WI38 (cell line): ENCODE measurements around the gene GRID2.
"Not testable (repeated sequence)": the region's sequence is repeated elsewhere in the genome, so short reads cannot be mapped to it uniquely, and the experiment has no call there.

Experiments used
- H3K4me3 ChIP-seq: 2 replicates; pipeline ENCODE4 v1.5.1; 2011; ENCODE audit warnings: low read depth, mild to moderate bottlenecking, control low read depth, low read length
- CTCF ChIP-seq: IDR thresholded peaks from 2 replicates; pipeline ENCODE4 v1.5.1; 2012; ENCODE audit warnings: low read depth, mild to moderate bottlenecking, control low read depth, low read length

GRID2 gene

GRCh38 chr4:92433272-92433758 is 129.5 kb downstream of the GRID2 start:
- no peak for TF ChIP-seq CTCF
- no peak overlapping the region for H3K4me3 ChIP-seq

DNA sequence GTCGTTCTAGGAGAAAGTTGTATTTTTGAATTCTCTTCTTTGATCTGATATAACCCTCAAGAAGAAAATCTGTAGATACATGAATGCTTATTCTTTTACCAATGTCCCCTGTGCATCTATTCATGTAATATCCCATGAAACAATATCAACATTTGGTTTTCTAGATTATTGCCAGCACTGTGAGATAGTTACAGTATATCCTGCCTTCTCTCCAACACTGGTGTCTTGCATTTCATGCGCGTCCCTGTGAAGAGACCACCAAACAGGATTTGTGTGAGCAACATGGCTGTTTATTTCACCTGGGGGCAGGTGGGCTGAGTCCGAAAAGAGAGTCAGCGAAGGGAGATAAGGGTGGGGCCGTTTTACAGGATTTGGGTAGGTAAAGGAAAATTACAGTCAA is 135.0 kb downstream of the GRID2 start:
- not testable (repeated sequence) for H3K4me3 ChIP-seq

DNA sequence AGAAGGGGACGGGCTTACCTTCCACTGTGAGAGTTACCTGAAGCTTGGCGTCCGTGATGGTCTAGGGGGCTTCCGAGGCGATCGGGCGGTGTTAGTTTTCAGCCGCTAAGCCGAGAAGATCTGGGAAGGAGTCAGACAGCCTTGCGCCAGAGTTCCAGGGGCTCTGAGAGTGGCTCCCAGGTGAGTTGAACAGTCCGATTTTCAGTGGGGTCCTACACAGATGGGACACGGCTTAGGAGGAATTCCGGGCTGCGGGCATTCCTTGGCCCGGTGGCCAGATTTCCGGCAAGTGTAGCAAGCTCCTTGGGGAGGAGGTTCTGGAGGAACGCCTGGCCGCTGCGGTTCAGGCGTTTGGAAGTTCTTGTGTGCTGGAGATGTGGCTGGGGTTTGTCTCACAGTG is 138.4 kb downstream of the GRID2 start:
- not testable (repeated sequence) for H3K4me3 ChIP-seq

DNA sequence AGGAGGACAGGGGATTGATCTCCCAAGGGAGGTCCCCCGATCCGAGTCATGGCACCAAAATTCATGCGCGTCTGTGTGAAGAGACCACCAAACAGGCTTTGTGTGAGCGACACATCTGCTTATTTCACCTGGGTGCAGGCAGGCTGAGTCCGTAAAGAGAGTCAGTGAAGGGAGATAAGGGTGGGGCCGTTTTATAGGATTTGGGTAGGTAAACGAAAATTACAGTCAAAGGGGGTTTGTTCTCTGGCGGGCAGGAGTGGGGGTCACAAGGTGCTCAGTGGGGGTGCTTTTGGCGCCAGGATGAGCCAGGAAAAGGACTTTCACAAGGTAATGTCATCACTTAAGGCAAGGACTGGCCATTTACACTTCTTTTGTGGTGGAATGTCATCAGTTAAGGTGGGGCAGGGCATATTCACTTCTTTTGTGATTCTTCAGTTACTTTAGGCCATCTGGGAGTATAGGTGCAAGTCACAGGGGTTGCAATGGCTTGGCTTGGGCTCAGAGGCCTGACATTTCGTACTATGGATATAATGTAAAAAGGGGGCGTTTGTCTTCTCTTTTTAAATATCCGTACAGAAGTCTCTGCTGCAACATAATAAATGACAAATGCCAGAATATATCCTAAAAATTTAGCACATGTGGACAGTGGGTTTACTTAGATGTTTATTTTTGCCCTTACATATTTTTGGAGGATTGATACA is 140.5 kb downstream of the GRID2 start:
- H3K4me3 ChIP-seq = not testable (repeated sequence)

DNA sequence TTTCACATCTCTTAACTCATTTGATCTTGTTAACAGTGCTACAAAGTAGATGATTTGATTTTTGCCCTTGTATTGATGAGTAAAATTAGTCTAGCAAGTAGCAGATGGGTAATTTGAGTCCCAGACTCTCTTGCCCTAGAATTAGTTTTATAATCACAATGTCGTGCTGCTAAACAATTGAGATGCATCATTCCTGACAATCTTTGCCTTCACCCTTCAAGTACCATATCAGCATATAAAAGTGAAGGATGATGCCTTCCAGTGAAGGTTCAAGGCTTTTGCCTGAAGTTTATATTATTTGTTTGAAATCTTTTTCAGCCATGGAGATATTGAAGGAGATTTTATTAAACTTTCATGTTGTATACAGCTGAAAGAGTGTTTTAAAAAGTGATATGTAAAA is 141.4 kb downstream of the GRID2 start:
- TF ChIP-seq CTCF = no peak

GRCh38 chr4:92447255-92447905 is 143.6 kb downstream of the GRID2 start:
- no peak for TF ChIP-seq CTCF
- H3K4me3 ChIP-seq = no peak overlapping the region

More for the DNA sequence above, 141.4 kb downstream of the GRID2 start:
- H3K4me3 ChIP-seq = no peak overlapping the region

- not testable (repeated sequence) for H3K4me3 ChIP-seq
Observed at GRCh38 chr4:92448176-92448575, 144.4 kb downstream of the GRID2 start.

DNA sequence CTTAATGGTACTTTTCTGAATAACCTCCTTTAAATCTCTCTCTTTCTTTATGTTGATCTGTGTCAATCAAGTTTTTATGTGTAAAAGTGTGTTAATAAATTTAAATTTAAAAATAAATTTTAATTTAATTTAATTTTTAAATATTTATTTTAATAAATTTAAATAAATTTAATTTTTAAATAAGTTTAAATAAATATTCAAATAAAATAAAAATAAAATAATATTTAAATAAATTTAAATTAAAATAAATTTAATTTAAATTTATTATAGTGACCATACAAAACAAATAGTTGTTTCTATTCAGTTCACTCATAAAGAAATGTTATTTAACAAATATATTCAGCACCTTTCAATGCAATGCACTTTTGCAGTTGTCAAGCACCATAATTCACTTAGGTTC is 146.9 kb downstream of the GRID2 start:
- TF ChIP-seq CTCF = no peak
- H3K4me3 ChIP-seq = no peak overlapping the region

DNA sequence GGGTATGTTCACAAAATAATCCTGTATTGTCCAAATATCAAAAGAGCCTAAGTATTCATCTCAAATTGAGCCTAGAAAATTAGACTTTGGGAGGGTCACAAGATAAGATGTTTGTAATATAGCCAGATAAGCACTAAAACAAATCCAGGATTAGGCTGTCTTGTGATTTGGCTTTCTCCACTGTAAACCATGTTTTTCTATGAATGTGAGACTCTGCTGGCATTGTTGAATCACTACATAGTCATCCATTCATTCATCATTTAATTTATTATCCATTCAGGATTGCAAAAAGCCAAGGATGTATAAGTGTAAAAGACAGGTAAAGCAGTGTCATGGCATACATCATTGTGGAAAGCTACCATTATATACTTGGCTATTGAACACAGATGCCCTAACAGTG is 148.0 kb downstream of the GRID2 start:
- no peak for TF ChIP-seq CTCF
- no peak overlapping the region for H3K4me3 ChIP-seq

DNA sequence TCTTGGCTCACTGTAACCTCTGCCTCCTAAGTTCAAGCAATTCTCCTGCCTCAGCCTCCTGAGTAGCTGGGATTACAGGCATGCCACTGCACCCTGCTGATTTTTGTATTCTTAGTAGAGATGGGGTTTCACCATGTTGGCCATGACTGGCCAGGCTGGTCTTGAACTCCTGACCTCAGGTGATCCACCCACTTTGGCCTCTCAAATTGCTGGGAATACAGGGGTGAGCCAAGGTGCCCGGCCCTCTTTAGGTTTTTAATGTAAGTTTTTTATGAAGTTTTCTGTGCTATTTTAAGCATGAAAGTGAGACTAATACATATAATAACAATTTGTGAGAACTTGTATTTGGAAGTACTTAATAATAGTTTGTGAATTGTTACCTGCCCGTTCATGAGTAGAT is 148.6 kb downstream of the GRID2 start:
- not testable (repeated sequence) for H3K4me3 ChIP-seq
